Femur (tissue), 1 donor: ENCODE measurements around the gene MLST8.
"Not testable (repeated sequence)": the region's sequence is repeated elsewhere in the genome, so short reads cannot be mapped to it uniquely, and the experiment has no call there.

Experiments used
- DNase-seq: peaks from one replicate; pipeline ENCODE4 v3.0.0-alpha.2; 2017

MLST8 gene

DNA sequence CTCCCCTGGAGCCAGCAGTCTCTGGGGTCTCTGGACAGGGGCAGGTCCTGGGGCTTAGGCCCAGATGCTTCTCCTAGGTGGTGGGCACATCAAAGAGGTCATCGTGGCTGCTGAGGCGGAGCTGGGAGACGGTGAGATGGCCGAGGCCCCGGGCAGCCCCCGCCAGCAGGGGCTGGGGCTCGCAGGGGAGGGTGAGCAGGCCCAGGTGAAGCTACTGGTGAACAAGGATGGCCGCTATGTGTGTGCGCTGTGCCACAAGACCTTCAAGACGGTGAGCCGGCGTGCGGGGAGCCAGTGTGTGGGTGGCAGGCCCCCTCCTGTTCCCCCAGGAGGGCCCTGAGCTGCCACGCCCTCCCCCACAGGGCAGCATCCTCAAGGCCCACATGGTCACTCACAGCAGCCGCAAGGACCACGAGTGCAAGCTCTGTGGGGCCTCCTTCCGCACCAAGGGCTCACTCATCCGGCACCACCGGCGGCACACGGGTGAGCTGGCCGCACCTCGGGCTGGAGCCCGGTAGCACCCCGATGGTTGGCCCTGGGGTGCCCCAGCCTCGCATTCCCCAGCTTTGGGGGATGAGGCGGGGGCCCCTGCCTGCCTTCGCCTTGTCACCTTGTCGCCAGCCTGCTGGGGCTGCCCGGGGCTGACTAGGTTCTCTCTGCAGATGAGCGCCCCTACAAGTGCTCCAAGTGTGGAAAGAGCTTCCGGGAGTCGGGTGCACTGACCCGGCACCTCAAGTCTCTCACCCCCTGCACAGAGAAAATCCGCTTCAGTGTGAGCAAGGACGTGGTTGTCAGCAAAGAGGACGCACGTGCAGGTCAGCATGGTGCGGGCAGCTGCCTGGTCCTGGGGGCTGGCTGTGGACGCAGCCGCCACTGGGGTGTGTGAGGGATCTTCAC is 27.1 kb downstream of the MLST8 start:
- DNase-seq, result no peak

DNA sequence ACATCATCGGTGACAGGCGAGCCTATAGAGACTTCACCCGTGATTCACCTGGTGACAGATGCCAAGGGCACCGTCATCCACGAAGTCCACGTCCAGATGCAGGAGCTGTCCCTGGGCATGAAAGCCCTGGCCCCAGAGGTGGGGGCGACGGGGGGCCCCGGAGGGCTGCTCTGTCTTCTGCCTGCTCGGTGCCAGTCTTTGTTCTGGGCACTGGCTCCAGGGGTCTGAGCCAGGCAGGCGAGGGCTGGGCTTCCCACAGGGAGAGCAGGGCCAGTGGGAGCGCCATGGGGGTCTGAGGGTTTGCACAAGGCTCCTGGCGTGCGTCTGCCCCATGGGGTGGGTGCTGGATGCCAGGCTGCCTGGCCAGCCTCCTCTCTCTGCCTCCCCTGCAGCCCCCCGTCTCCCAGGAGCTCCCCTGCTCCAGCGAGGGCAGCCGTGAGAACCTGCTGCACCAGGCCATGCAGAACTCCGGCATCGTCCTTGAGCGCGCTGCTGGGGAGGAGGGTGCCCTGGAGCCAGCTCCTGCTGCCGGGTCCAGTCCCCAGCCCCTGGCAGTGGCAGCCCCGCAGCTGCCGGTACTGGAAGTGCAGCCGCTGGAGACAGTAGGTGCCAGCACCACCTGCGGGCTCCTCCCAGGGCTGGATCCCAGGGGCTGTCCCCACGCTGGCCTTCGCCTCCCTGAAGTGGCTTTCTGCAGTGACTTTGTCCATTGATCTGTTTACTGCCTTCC is 28.0 kb downstream of the MLST8 start:
- no peak for DNase-seq

- no peak for DNase-seq
Observed at GRCh38 chr16:2233872-2234812, 28.9 kb downstream of the MLST8 start.

GRCh38 chr16:2234813-2235170 is 29.5 kb downstream of the MLST8 start:
- DNase-seq, result no peak

DNA sequence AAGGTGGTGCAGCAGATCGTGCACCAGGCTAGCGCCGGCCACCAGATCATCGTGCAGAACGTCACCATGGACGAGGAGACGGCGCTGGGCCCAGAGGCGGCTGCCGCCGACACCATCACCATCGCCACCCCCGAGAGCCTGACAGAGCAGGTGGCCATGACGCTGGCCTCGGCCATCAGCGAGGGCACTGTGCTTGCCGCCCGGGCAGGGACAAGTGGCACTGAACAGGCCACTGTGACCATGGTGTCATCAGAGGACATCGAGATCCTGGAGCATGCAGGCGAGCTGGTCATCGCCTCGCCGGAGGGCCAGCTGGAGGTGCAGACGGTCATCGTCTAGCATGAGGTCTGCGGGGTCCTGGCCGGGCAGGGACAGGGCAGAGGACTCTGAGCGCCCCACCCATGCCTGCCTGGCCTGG is 30.0 kb downstream of the MLST8 start:
- DNase-seq, result no peak

- no peak for DNase-seq
Observed at GRCh38 chr16:2235695-2236336, 30.6 kb downstream of the MLST8 start.

GRCh38 chr16:2236337-2237101 is 31.3 kb downstream of the MLST8 start, which contains the start of gene DNASE1L2:
DNASE1L2 (plus strand) TSS chr16:2236444; CDS start chr16:2236817, 373 bp downstream.
- peak; percentile 60 for DNase-seq

GRCh38 chr16:2237102-2237482 is 31.8 kb downstream of the MLST8 start:
- DNase-seq, result no peak

GRCh38 chr16:2237493-2238149 is 32.4 kb downstream of the MLST8 start:
- no peak for DNase-seq

DNA sequence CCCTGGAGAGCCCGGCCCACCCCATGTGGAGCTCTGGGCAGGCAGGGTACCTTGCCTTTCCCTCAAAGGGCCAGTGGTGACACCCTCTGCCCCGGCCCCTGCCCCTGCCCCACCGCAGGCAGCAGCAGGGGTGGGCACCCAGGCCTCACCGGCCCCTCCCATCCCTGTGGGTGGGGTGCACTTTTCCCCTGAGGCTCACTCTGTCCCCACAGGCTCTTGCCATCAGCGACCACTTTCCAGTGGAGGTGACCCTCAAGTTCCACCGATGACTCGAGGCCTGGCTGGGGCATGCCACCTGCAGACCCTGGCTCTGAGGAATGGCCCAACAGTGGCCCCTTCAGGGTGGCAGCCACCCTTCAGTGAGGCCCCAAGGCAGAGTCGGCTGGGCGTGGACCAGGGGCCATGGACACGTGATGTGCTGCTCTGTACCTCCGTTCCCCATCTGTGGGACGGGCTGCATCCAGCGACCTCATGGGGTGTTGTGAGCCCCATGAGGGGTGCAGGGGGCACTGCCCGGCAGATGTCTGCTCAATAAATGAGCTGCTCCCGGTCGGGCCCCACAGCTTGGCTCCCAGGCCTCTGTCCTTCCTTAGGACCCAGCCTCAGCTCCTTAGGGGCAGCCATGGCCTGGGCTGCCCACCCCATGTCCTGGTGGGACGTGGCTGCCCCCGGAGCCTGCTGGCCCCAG is 33.0 kb downstream of the MLST8 start:
- DNase-seq, result no peak

DNA sequence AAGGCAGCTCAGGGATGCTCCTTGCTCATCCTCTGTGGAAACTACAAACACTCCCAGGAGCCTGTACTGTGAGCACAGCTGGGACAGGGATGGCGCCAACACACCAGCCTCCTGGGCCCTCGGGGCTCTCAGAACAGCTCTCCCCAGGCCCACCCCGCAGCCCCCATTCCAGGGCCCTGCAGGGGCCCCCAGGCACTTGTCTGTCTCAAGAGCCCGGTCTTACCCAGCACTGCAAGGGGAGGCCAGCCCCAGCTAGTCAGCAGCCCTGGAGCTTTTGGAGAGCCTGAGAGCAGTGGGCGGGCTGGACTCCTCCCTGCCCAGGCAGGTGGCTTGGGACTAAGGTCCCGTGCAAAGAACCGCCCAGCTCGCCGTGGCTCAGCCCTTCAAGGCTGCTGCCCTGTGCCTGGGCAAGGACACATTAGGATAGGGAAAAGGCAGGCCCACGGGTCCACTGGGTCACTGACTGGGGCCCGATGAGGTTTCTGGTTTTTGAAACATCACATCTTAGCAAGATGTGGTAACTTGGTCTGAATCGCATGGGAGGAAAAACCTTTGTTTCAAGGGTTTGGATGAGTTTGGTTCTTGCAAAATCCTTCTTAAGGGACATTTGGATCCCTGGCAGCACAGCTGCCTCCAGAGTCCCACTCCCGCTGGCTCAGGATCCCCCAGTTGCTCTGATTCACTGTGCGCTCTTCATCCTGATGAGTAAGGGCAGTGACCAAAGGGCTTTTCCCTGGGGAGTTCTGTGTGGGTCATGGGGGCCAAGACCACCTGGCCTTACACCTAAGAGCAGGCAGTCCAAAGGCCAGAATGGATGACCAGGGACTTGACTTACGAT is 33.8 kb downstream of the MLST8 start:
- DNase-seq, result no peak

DNA sequence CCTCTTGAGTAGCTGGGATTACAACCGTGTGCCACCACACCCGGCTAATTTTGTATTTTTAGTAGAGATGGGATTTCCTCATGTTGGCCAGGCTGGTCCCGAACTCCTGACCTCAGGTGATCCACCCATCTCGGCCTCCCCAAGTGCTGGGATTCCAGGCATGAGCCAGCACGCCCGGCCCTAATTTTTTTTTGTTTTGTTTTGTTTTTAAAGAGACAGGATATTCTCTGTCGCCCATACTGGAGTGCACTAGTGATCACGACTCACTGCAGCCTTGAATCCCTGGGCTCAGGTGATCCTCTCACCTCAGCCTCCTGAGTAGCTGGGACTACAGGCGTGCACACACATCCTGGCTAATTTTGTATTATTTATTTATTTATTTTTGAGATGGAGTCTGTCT is 35.1 kb downstream of the MLST8 start:
- DNase-seq, result not testable (repeated sequence)

GRCh38 chr16:2242598-2242997 is 37.3 kb downstream of the MLST8 start:
- no peak for DNase-seq

DNA sequence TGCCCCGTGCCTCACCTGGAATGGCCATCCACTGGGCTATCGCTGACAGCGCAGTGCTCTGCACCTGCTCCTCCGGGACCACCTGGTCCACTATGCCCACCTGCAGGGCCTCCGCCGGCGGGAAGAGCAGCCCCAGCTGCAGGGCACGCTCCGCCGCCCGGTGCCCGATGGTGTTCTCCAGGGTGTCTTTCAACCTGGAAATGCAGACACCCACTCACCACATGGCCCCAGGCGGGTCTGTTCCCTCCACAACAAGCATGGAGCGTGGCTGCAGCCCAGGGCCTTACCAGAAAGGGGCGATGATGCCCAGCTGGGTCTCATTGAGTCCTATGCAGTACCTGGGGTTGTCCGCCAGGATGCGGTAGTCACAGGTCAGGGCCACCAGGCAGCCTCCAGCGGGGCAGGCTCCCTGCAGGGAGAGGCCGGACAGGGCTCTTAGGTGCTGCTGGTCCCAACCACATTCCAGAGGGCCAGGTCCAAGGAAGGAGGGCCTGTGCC is 37.8 kb downstream of the MLST8 start:
- DNase-seq, result no peak

- DNase-seq, result no peak
Observed at GRCh38 chr16:2243781-2244180, 38.5 kb downstream of the MLST8 start.

GRCh38 chr16:2244301-2244700 is 39.0 kb downstream of the MLST8 start:
- DNase-seq, result no peak

GRCh38 chr16:2244926-2245795 is 39.9 kb downstream of the MLST8 start:
- no peak for DNase-seq

GRCh38 chr16:2246301-2246885 is 41.1 kb downstream of the MLST8 start:
- no peak for DNase-seq
